Measurements from ENCODE around the gene NPM3. TPM values are rescaled to one million over a fixed set of nuclear protein-coding genes. Genes with fewer than 3 reads are reported as not detected.

The NPM3 gene
- total RNA-seq, 4 donors from 2014 or later: 12.9 to 37.0 (median 16.0) TPM

DNA sequence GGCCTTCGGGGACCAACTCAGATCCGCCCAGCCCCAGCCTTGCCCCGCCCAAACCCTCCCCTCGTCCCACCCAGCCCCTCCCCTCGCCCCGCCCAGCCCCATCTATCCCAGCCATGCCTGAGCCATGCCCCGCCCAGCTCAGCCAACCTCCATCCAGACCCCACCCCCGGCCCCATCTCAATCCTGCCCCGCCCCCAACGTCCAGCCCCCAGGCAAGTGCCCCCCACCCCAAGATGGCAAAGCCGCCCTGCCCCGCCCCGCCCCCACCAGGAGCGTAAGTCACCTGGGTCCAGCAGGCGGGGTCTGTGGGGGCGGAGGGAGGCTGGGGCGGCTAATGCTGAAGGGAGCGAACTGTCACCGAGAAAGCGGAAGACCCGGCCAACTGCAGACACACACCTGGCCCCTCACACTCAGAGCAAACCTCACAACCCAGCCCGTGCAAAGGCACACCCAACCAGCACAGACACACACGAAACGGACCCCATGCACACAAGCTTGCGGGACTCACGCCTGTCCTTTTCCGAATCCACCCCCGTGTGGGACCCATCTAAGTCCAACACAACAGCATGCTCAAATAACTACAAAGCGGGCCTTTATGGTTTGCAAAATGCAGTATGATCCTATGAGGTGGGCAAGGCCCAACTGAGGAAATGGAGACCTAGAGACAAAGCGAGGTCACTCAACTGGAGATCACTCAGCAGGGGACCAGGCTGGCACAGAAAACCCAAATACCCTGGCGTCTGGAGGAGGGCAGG, 46.5 kb upstream of the NPM3 start:
- in situ Hi-C loops (cut with MboI; ENCODE audit: low sequenced_read_pairs in 4 of 4): loop anchor here in 2 of 4 donors (10.0 kb wide), 2 partner anchors 185 to 245 kb away; no protein-coding TSS in a partner anchor
- H3K27me3 ChIP-seq: no peaks in the 10 kb centered on the region
- H3K27ac ChIP-seq: peak overlapping the region; percentile 5 to 44 (median 36)

DNA sequence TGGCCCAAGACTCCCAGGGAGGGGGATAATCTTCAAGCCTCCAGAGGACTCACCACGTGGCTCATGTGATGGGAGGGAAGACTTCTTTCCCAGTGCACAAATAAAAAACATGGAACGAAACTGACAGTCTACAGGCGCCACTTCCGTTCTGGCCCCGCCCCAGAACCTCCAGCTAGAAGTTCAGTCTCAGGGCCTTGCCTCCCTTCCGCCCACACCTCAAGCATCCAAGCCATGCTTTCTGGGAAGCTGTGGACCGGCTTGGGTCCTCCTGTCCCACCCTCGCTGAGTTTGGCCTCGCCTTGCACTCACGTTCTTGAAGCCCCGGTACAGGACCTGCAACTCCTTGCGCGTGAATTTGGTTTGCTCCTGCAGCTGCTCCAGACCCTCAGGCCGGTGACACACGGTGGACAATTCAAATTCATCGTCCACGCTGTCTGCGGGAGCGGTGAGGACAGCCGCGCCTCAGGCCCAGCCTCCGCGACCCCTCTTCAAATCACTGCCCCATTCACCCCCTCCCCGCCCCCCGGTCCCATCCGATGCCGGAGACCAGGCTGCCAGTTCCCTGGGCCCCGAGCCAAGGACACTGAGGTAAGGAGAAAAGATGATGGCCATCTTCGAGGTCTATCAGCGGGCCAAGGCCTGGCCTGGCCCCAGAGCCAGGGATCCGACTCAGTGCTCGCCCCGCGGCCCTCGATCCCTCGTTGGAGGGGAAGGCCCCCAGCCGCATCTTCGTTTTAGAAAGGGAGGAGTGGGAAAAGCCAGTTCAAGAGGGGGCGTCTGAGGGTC, 45.7 kb upstream of the NPM3 start:
- H3K4me3 ChIP-seq: peak overlapping the region in 2 of 4 donors; percentile 20 to 53
- peaks cover 0 to 6% of the 10 kb centered on the region in 2 donors for H3K36me3 ChIP-seq
- ATAC-seq (no peak), DNase-seq (no peak)
- H3K9me3 ChIP-seq: no peaks in the 10 kb centered on the region
- TF ChIP-seq CTCF (IDR thresholded peaks at IDR 0.05 in 4 of 5, conservative IDR thresholded peaks at IDR 0.05 in 1 of 5): no peak
- no peak for TF ChIP-seq POLR2A (IDR thresholded peaks at IDR 0.05)
- in situ Hi-C loops (cut with MboI; ENCODE audit: low sequenced_read_pairs in 4 of 4): no loop called here
- peak overlapping the region in 2 of 4 donors; percentile 5 to 9 for H3K27ac ChIP-seq
- H3K27me3 ChIP-seq: no peaks in the 10 kb centered on the region
- intact Hi-C loops (cut with DNase I; ENCODE audit: low total_unique reads): no loop called here
- H3K4me1 ChIP-seq: peaks cover 15 to 19% of the 10 kb centered on the region in 2 donors

More for the DNA sequence above, 46.5 kb upstream of the NPM3 start:
- intact Hi-C loops (cut with DNase I; ENCODE audit: low total_unique reads): no loop called here
- no peak for DNase-seq
- Histone ChIP-seq H3K4me3 (peak overlapping the region in 3 of 4 donors; percentile 53 to 67 (median 56)), H3K9me3 (no peaks in the 10 kb centered on the region), H3K4me1 (peaks cover 15 to 19% of the 10 kb centered on the region in 2 donors), H3K36me3 (peaks cover 0 to 6% of the 10 kb centered on the region in 2 donors)
- TF ChIP-seq CTCF (IDR thresholded peaks at IDR 0.05 in 4 of 5, conservative IDR thresholded peaks at IDR 0.05 in 1 of 5): no peak
- TF ChIP-seq POLR2A (IDR thresholded peaks at IDR 0.05): no peak
- peak in 1 of 2 donors; percentile 4 for ATAC-seq

GRCh38 chr10:101827919-101828600, 44.8 kb upstream of the NPM3 start:
- intact Hi-C loops (cut with DNase I; ENCODE audit: low total_unique reads): no loop called here
- ATAC-seq (no peak), DNase-seq (no peak)
- peaks cover 0 to 6% of the 10 kb centered on the region in 2 donors for H3K36me3 ChIP-seq
- H3K9me3 ChIP-seq: no peaks in the 10 kb centered on the region
- H3K4me3 ChIP-seq: no peak overlapping the region
- H3K4me1 ChIP-seq: peaks cover 15 to 19% of the 10 kb centered on the region in 2 donors
- TF ChIP-seq CTCF (IDR thresholded peaks at IDR 0.05 in 4 of 5, conservative IDR thresholded peaks at IDR 0.05 in 1 of 5): no peak
- TF ChIP-seq POLR2A (IDR thresholded peaks at IDR 0.05): no peak
- H3K27ac ChIP-seq: no peak overlapping the region
- in situ Hi-C loops (cut with MboI; ENCODE audit: low sequenced_read_pairs in 4 of 4): no loop called here
- no peaks in the 10 kb centered on the region for H3K27me3 ChIP-seq

DNA sequence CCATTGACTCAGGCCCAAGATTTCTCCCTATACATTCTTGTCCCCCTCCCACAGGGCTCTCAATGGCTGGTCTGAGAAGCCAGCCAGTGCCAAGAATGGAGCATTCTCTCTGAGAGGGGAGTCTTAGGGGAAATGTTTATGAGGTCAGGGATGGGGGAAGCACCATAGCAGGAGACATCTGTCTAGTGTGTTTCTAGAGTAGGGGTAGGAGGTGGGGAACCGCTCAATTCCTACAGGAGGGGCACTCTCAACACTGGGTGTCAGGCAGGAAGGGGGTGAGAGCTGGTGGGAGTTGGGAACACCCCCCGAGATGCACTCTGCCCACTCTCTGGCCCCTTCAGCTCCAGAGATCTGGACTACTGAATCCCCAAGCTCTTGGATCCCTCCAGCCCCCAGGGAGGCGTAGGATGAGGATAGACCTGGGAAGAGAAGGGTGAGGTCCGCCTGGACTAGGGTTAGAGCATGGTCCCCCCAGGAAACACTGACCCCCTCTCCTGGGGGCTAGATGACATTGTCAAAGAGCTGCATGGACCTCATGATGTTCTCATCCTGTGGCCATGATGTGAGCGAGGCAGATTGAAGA, 43.7 kb upstream of the NPM3 start:
- peaks cover 0 to 6% of the 10 kb centered on the region in 2 donors for H3K36me3 ChIP-seq
- peaks cover 15 to 19% of the 10 kb centered on the region in 2 donors for H3K4me1 ChIP-seq
- H3K4me3 ChIP-seq: no peak overlapping the region
- in situ Hi-C loops (cut with MboI; ENCODE audit: low sequenced_read_pairs in 4 of 4) (no loop called here), intact Hi-C loops (cut with DNase I; ENCODE audit: low total_unique reads) (no loop called here)
- DNase-seq (no peak), ATAC-seq (no peak)
- H3K27ac ChIP-seq: no peak overlapping the region
- no peaks in the 10 kb centered on the region for H3K27me3 ChIP-seq
- H3K9me3 ChIP-seq: no peaks in the 10 kb centered on the region
- TF ChIP-seq POLR2A (IDR thresholded peaks at IDR 0.05) (no peak), CTCF (IDR thresholded peaks at IDR 0.05 in 4 of 5, conservative IDR thresholded peaks at IDR 0.05 in 1 of 5) (no peak)

Data from gastrocnemius medialis (tissue), 4 donors.